GM19239 (cell line): Measurements from ENCODE around the gene MIB2.
"Not testable (repeated sequence)": the region's sequence is repeated elsewhere in the genome, so short reads cannot be mapped to it uniquely, and the experiment has no call there.

Experiments
- DNase-seq: peaks from one replicate; pipeline ENCODE4 v3.0.0; 2011; ENCODE audit warnings: low spot score; ENCODE audit not compliant: insufficient read length
- FAIRE-seq: peaks from 2 replicates; lab custom pipeline; 2011; peaks lifted over from hg19 to GRCh38; lab: Jason Lieb, UNC

Gene MIB2

DNA sequence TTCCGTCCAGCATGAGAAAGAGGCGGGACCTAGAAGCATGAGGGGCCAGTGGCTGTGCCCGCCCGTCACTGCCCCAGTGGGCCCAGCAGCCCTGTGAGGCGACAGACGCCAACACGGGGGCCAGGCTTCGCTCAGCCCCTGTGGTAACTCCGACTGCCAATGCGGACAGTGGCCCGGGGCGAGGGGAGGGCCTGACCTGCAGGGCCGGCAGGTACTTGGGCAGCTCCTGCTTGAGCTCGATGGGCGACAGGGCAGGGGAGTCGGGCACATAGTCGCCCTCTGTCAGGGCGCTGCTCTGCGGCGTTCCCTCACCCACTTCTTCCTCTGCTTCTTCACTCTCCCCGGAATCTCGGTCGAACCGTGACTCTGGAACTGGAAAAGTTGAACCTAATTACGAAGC, 24.8 kb downstream of the MIB2 start:
- not testable (repeated sequence) for FAIRE-seq, DNase-seq

DNA sequence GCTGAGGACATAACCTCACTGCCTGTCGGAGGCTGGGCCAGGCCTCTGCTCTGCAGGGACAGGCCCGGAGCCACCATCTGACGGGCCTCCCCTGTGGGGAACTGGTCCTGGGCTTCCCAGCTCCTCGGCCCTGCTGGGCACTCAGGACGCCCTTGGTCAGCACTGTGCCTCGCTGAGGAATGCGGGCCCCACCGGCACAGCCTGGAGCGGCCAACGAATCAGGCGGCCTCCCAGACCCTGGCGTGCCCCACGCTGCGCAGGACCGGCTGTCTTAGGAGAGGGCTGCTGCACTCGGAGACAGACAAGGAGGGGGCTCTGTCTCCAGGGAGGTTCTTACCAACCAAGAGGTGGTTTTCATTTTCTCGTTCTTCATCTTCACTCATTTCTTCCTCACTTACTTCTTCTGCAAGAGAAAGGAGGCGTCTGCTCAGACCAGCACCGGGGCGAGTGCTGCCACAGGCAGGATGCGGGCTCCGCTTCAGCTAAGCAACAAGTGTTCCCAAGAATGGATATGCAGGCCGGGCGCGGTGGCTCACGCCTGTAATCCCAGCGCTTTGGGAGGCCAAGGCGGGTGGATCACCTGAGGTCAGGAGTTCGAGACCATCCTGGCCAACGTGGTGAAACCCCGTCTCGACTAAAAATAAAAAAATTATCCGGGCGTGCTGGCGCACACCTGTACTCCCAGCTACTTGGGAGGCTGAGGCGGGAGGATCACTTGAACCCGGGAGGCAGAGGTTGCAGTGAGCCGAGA, 25.6 kb downstream of the MIB2 start:
- DNase-seq, FAIRE-seq: not testable (repeated sequence)

DNA sequence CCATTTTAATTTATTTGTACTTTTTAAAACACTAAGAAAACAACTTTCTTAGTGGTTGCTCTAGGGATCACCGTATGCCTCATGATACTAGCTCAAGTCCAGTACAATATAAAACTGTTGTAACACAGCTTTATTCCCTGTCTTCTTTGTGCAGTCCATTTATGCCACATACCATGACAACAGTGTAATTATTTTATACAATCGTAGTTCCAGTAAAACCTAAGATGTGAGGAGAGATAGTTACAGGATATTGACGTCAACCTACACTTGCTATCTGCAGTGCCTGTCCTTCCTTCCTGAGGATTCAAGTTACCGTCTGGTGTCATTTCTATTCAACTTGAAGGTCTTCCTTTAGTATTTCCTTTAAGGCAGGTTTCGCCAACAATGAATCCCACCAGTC, 31.0 kb downstream of the MIB2 start:
- FAIRE-seq, DNase-seq: not testable (repeated sequence)

DNA sequence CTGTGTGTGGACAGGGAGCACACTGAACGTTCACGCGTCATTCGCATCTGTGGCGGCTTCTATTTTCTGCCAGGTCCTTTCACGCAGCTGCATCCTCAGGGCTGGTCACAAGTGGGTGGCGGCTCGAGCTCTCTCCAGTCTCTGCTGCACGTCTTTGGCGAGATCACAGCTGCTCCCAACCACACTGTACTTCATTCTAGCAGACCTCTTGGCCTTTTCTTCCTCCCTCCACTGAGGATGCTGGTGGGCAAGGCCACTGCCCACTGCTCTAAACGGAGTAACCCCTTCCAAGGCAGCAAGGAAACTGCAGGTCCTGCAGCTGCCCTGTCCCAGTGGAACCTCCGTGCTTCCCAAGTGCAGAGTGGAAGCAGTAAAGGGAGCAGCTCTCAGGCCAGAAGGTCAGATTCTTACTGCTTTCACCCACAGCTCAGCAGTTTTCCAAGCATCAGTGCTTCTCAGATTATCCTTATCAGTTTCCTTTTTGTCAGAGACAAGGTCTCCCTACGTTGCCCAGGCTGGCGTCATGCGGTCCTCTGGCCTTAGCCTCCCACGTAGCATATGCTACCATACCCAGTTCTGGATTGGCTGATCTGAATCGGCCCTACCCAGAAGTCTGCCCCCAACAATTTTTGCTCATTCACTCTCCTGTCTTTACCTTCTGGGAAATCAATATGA, 32.4 kb downstream of the MIB2 start:
- FAIRE-seq, DNase-seq: not testable (repeated sequence)

DNA sequence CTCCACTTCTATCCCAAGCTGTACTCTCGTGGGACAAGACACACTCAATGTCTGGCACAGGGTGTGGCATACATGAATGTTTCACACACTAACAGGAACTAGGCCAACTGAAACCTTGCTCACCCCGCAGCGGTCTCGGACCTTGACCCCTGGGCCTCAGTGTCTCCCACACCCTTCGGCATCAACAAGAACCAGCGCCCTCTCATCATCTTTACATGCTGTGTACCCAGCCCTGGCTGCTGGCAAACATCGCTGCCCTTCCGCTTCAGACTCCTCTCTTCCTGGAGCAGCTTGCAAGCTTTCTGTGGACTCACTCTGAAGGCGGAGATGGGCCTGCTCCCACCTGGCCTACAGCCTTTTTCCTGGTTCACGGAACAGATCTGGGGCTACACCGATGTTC, 33.0 kb downstream of the MIB2 start:
- FAIRE-seq, DNase-seq: not testable (repeated sequence)

DNA sequence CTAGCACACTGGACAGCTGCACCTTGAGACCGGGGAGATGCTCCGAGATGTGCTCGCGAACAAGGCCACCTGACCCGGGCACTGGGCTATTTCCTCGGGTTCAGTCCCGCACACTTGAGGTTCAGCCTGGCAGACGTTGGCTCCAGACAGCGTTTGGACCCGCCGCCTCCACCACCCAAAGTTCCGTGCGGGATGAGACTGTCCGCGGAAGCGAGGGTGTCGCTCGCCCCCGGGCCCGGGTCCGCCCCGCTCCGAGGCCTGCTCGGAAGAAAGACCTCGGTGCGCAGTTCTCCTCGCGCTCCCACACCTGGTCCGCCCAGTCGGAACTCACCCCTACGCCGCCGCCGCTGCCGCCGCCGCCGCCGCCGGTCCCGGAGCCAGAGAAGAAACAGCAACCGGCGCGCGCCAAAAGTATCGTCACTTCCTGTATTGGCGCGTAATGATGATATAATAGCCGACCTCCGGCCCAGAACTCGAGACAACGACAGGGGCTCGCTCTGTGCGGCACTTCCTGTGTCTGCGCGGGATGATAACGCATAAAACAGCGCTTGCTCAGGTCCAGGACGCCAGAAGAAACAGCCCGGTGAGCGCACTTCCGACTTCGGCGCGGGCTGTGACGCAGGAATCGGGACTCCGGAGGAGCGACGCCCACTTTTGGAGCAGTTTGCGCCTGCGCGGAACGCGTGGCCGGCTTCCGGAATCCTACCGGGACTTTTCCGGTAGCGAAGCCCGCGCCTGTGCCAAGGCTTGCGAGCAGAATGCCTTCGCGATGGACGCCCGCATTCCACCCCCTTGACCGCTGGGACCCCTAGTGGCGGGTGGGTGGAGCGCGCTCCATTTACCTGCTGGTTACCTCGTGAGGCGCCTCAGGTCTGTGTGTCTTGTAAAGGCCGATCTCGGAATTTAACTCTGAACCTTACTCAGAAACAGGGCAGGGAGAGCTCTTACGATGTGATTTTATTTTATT, 43.6 kb downstream of the MIB2 start, which contains the start of gene CDK11B:
CDK11B (minus strand) TSS at position 422 of the 967 bp plus-strand sequence. CDS start 1,519 bp downstream, outside the sequence.
- DNase-seq (peak; percentile 86), FAIRE-seq (peak; percentile 98)

DNA sequence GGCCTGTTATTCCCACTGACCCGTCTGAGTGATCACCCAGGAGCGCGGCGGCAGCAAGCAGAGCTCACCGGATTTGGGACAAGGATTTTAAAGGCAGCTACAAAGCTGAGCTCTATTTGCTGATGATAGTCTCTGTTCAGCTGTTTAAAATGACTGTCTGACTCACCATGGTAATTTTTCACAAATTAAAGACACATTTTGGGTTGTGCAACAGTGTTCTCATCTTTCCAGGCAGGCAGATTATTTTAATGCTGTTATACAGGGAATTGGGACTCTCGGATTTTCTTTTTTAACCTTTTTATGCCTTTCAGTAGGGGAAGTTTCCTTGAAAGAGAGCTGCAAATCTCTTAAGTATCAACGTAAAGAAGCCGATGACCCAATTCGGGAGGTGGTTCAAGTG, 47.1 kb downstream of the MIB2 start:
- DNase-seq, FAIRE-seq: not testable (repeated sequence)

DNA sequence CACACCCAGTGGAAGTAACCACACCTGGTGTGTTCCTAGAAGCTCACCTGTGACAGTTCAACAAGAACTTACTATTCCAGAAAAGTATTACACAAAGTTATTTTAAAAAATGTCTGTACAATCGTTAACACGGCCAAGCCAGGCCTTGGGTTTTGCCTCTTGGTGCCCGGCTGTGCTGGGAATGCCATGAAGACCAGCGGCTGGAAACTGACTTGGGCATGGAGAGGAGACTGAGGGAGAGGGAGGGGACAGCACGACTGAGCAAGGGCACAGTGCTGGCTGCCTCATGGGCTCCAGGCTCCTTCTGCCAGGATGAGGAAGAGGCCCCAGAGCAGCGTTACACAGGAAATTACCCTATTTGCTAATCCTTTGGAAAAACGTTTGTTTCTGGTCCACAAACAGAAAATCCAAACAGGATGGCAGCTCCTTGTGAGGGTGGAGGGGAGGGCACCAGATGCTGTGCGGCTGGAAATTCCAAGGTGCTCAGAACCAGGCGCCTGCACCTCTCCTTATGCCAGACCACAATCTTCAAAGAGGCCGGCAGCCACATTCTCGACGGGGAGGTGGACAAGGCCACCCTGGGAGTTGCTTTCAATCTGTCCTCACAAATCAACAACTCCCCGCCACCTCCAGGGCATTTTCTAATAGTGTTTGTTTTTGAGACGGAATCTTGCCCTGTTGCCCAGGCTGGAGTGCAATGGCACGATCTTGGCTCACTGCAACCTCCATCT, 47.7 kb downstream of the MIB2 start:
- not testable (repeated sequence) for DNase-seq, FAIRE-seq

DNA sequence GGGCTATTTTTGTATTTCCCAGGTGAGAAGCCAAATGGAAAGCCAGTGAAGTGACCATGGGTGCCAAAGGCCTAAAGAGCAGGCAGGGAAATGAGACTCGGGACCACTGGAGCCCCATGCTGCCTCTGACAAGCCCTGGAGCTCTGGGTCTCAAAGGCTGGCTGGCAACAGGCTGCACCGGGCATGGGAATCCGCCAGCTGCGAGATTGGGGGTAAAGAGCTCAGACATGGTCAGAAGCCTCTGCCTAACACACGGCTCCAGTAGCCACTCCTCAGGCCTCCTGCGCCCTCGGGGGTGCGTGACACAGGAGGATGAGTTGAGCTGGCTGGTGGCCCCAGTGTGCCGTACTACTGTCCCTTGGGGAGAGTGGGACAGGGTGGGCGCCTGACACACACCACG, 49.0 kb downstream of the MIB2 start:
- DNase-seq, FAIRE-seq: not testable (repeated sequence)

DNA sequence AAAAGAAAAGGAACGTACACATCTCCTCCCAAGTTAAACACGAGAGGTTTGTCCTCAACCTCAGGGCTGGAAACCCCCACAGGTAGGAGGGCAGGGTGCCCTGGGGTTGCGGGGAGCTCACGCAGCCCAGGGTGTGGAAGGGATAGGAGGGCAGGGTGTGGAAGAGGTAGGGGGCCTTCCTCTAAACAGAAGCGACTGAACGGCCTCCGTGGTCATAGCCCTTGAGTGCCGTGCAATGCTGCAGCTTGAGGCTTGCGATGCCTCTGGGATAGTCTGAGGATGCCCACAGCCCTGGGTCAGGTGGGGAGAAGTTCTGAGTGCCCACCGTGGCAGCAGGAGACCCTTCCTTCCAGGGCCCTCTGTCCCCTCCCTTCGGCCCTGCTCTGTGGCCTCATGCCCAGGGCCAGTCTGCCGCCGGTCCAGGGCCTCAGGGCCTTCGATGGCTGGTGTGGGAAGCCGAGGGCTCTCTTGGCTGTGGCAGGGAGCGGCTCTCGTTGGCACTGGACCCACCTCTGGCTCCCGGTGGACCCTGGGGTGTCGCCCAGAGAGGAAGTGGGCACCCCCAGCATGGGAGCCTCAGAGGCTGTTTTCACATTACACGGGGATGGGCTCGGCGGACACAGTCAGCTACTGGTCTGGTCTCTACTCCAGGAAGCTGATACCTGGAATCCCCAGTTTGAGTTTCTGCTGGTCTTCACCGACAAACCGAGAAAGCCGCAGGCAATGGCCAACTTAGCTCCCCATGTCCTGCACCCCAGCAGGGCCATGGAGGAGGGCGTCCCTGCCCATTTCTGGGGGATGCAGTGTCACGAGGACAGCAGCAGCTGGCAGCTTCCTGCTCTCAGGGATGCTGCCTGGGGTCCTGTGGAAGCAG, 49.9 kb downstream of the MIB2 start:
- DNase-seq (no peak), FAIRE-seq (no peak)

DNA sequence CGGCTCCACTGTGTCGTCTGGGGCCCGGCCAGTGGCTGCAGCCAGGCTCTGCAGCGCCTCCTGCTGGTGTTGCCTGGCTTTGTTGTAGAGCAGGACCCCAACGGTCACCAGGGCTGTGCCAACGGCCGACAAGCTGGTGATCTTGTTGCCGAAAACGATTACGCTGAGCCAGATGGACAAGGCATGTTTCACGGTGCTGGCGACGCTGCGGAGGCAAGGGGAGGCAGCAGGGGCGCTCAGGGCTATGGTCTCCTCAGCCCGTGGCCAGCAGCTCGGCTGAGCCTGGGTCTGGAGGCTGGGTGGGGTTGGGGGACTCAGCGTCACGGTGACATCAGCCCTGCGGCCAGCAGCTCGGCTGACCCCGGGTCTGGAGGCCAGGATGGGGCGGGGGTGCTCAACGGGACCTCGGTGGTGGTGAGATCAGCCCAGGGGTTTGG, 50.5 kb downstream of the MIB2 start:
- FAIRE-seq (no peak), DNase-seq (no peak)

DNA sequence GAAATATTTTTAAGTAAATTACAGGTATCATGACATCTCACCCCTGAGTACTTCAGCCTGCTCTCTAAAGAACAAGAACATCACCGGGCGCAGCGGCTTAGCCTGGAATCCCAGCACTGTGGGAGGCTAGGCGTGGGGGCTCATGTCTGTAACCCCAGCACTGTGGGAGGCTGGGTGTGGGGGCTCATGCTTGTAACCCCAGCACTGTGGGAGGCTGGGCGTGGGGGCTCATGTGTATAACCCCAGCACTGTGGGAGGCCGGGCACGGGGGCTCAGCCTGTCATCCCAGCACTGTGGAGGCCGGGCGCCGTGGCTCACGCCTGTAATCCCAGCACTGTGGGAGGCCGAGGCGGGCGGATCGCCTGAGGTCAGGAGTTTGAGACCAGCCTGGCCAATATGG, 51.2 kb downstream of the MIB2 start:
- DNase-seq = no peak
- FAIRE-seq = no peak

DNA sequence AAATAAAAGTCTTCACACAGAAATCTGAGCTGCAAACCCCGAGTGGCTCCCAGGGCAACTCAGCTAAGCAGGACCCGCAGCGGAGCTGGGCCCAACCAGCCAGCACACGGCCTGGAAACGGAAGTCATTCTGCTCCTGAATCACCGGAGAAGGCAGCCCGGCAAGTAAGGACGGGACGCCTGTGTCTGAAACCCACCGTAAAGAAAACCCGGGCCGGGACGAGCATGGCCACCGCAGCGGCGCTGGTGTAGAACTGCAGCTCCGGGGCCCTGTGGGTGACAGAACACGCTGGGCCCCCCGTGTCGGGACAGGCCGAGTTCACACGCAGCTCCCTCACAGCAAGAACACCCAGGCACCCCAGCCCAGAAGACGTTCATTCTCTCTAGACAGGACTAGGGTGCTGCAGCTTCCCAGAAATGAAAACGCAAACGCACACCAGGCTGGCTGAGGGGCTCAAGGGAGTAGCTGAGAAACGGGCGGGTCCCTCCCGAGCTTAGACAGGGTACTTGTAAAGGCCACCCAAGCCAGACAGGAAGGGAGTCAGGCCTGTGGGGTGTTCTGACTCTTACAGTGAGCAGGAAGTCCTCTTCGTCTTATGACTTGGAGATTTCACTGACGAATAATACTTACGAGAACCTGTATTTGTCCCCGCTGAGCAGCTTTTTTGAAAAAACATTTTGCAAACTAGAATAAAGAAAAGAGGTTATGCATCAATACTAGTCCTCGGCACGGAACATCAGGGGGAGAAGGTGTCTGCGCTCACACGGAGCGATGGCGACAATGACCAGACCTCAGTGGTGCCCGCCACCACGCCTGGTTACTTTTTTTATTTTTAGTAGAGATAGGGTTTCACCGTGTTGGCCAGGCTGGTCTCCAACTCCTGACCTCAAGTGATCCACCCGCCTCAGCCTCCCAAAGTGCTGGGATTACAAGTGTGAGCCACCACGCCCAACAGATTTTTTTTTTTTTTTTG, 54.5 kb downstream of the MIB2 start:
- DNase-seq (no peak), FAIRE-seq (no peak)

DNA sequence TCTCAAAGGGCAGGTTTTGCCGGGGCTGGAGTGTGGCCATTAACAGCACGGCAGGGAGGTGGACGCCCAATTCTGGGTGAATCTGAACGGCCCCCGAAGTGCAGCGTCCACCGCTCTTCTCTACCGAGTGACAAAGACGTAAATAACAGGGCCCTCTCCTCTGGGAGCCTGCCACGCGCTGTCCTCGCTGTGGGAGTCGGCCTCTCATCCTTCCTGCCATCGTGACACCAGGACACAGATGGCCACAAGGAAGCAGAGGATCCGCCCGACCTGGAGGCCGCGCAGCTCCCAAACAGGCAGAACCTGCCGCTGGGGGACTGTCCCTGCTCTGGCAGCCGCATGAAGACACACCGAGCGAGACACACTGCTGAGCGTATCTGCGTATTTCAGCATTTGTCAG, 55.6 kb downstream of the MIB2 start:
- no peak for FAIRE-seq

DNA sequence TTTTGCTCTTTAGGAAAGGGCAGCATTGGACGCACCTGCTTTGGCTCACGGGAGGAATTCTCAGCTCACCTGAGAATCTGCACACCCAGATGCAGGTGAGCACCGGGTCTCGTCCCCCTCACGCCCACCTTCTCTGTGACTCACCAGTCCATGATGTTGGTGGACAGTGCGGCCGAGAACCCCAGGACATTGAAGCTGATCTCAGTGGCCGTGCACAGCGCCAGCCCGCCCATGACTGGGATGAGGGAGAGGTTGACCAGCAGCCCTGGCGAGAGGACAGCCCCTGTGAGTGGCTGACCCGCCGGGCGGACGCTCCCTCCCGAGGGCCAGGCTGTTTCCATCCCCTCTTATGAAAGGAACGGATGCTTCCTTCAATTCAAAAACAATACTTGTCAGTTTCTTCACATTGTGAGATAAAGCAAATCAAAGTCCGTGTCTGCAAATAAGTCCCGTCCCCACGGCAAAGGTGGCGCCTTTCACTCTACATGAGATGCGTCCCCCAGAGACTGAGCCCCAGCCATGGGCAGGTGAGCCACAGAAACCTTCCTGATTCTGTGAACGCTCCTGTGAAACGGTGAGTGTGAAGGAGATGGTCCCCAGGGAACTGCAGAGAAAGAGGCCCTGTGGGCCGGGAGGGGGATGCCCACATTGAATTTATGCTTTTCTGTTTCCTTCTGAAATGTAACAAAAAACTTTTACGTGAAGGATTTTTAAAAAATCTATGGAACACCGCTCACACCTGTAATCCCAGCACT, 56.2 kb downstream of the MIB2 start:
- FAIRE-seq (no peak), DNase-seq (no peak)

More for the DNA sequence above, 55.6 kb downstream of the MIB2 start:
- DNase-seq = no peak

DNA sequence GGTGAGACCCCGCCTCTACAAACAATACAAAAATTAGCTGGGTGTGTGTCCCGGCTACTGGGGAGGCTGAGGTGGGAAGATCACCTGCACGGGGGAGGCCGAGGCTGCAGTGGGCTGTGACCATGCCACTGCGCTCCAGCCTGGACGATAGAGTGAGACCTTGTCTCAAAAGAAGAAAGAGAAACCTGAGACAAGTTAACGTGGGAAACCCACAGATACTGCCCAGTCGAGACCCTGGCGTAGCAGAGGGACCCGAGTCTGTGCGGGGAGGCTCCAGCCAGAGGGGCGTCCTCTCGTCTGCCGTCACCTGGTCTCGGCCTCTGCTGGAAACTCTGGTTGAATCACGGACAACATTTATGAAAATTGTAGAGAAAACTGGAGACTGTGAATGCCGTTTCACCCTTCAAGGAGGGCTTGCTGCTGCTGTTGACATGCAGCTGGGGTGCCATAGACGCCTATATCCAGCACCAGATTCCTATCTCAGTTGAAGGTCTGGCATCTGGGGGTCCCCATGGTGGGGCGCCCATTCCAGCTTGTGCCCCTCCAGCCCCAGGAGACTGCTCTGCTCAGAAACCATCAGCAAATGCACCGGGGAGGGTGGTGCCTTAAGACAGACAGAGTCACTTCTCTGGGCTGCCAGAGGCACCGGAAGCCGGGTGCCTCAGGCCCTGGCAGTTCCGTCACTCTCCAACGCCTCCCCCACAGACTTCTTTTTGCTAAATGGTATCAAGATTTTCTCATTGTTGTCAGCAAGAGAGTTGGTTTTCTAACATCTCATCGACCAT, 57.1 kb downstream of the MIB2 start:
- no peak for FAIRE-seq
- DNase-seq = no peak
